SK-N-SH (cell line): ENCODE data around the gene CRB1. TPM values are rescaled to one million over a fixed set of nuclear protein-coding genes. Genes with fewer than 3 reads are reported as not detected.

ENCODE experiments used
- CTCF ChIA-PET: fragments of 300-600, 350-600 bp; formaldehyde crosslinking; extraction: SDS; loops from one replicate; lab custom pipeline; 2021; lab: Yijun Ruan, JAX
- POLR2A ChIA-PET: fragments of 350-600 bp; sonication (Branson Sonifier 250); formaldehyde crosslinking; extraction: SDS; loops from one replicate; lab custom pipeline; 2020; ENCODE audit warnings: antibody characterized with exemption, inconsistent platforms; lab: Yijun Ruan, JAX
- DNase-seq: peaks from one replicate; pipeline ENCODE4 v3.0.0; 2012
- H2AFZ ChIP-seq: fragments of 200-600 bp; sonication (generic); 2 replicates; pipeline ENCODE4 v1.8.1; 2016; ENCODE audit warnings: antibody characterized with exemption, mild to moderate bottlenecking, low read depth
- H3F3A ChIP-seq: fragments of 200-600 bp; sonication (generic); replicated peaks from 2 replicates; pipeline ENCODE3; 2016; ENCODE audit warnings: antibody characterized with exemption, mild to moderate bottlenecking; ENCODE audit not compliant: insufficient read depth
- H3K27ac ChIP-seq, 2 experiments: fragments of 200-500 bp in 1 of 2; fragments of 200-600 bp in 1 of 2; sonication (Bioruptor generic) in 1 of 2; sonication (generic), shearing (Covaris generic) in 1 of 2; 2 replicates each; pipeline versions ENCODE4 v1.5.1 to v1.6.1; 2014 to 2016; ENCODE audit warnings: low read depth in 2 of 2, inconsistent platforms in 1 of 2, low read length in 1 of 2, mild to moderate bottlenecking in 1 of 2, mixed read lengths in 1 of 2
- H3K27me3 ChIP-seq: fragments of 200-600 bp; sonication (generic), shearing (Covaris generic); 2 replicates; pipeline ENCODE4 v1.6.1; 2016; ENCODE audit warnings: mixed run types; ENCODE audit not compliant: insufficient read depth
- H3K36me3 ChIP-seq, 2 experiments: fragments of 200-500 bp in 1 of 2; fragments of 200-600 bp in 1 of 2; sonication (Bioruptor generic) in 1 of 2; sonication (generic) in 1 of 2; replicated peaks in 1 of 2; 2 replicates each; pipeline versions ENCODE3 to v1.5.1; 2014 to 2016; ENCODE audit warnings: low read length in 1 of 2, mild to moderate bottlenecking in 1 of 2; ENCODE audit not compliant: insufficient read depth in 2 of 2, control insufficient read depth in 1 of 2
- H3K4me1 ChIP-seq, 2 experiments: fragments of 200-500 bp in 1 of 2; fragments of 200-600 bp in 1 of 2; sonication (Bioruptor generic) in 1 of 2; sonication (generic), shearing (Covaris generic) in 1 of 2; 2 replicates each; pipeline versions ENCODE4 v1.5.1 to v1.6.1; 2014 to 2016; ENCODE audit warnings: low read depth in 1 of 2, low read length in 1 of 2, mixed run types in 1 of 2; ENCODE audit not compliant: insufficient read depth in 2 of 2, control insufficient read depth in 1 of 2
- H3K4me2 ChIP-seq: fragments of 200-600 bp; sonication (generic), shearing (Covaris generic); 2 replicates; pipeline ENCODE4 v1.6.1; 2017; ENCODE audit warnings: mixed run types
- H3K4me3 ChIP-seq, 2 experiments: fragments of 200-500 bp in 1 of 2; fragments of 200-600 bp in 1 of 2; sonication (Bioruptor generic) in 1 of 2; sonication (generic), shearing (Covaris generic) in 1 of 2; 2 replicates each; pipeline versions ENCODE4 v1.5.1 to v1.8.1; 2014 to 2016; ENCODE audit warnings: low read depth in 2 of 2, inconsistent platforms in 1 of 2, low read length in 1 of 2, mild to moderate bottlenecking in 1 of 2, mixed read lengths in 1 of 2, moderate library complexity in 1 of 2
- H3K79me2 ChIP-seq: fragments of 200-600 bp; sonication (generic); 2 replicates; pipeline ENCODE4 v1.8.1; 2017; ENCODE audit warnings: mild to moderate bottlenecking; ENCODE audit not compliant: insufficient read depth
- H3K9ac ChIP-seq: fragments of 200-600 bp; sonication (generic); 2 replicates; pipeline ENCODE4 v1.6.1; 2017; ENCODE audit warnings: mixed run types
- H3K9me2 ChIP-seq: fragments of 200-600 bp; sonication (generic); 2 replicates; pipeline ENCODE4 v1.6.1; 2017; ENCODE audit warnings: mixed run types
- H3K9me3 ChIP-seq: fragments of 200-600 bp; sonication (generic); 2 replicates; pipeline ENCODE4 v1.6.1; 2017; ENCODE audit warnings: mixed run types, mild to moderate bottlenecking, moderate library complexity
- H4K20me1 ChIP-seq: fragments of 200-600 bp; sonication (generic); 2 replicates; pipeline ENCODE4 v1.6.1; 2017; ENCODE audit warnings: mild to moderate bottlenecking, mixed run types; ENCODE audit not compliant: insufficient read depth
- CHD2 ChIP-seq: fragments of 150-350 bp; IDR thresholded peaks from 2 replicates; pipeline ENCODE4 v1.6.1; 2018; ENCODE audit warnings: low read length; ENCODE audit not compliant: partially characterized antibody
- EP300 ChIP-seq, 2 experiments: IDR thresholded peaks; 2 replicates each; pipeline versions ENCODE4 v1.4.0 to v1.6.1; 2012; ENCODE audit warnings: borderline replicate concordance in 1 of 2, low read depth in 1 of 2, low read length in 1 of 2
- EZH2phosphoT487 ChIP-seq: fragments of 200-600 bp; sonication (generic); IDR thresholded peaks from 2 replicates; pipeline ENCODE4 v1.6.1; 2017; ENCODE audit warnings: low read depth, mixed run types, mild to moderate bottlenecking, antibody characterized with exemption, moderate library complexity, borderline replicate concordance
- MEF2A ChIP-seq: IDR thresholded peaks from 2 replicates; pipeline ENCODE4 v1.4.0; 2012; ENCODE audit warnings: low read depth, borderline replicate concordance
- NRF1 ChIP-seq: IDR thresholded peaks from 2 replicates; pipeline ENCODE4 v1.6.1; 2012; ENCODE audit warnings: low read depth, mild to moderate bottlenecking, low read length
- RCOR1 ChIP-seq: fragments of 150-350 bp; IDR thresholded peaks from 2 replicates; pipeline ENCODE4 v1.6.1; 2017; ENCODE audit warnings: antibody characterized with exemption, low read length
- RFX5 ChIP-seq: IDR thresholded peaks from 2 replicates; pipeline ENCODE4 v1.6.1; 2012; ENCODE audit warnings: mild to moderate bottlenecking, improper control_type of control experiment, low read length
- RXRA ChIP-seq: IDR thresholded peaks from 2 replicates; pipeline ENCODE4 v1.4.0; 2012; ENCODE audit warnings: low read depth, mild to moderate bottlenecking, borderline replicate concordance
- TAF1 ChIP-seq: IDR thresholded peaks from 2 replicates; pipeline ENCODE4 v1.6.1; 2012; ENCODE audit warnings: low read depth, mild to moderate bottlenecking, low read length, moderate library complexity, borderline replicate concordance
- TCF12 ChIP-seq: IDR thresholded peaks from 2 replicates; pipeline ENCODE4 v1.4.0; 2012
- TEAD4 ChIP-seq: IDR thresholded peaks from 2 replicates; pipeline ENCODE4 v1.4.0; 2012; ENCODE audit warnings: mild to moderate bottlenecking, borderline replicate concordance; ENCODE audit not compliant: insufficient read depth
- YY1 ChIP-seq: IDR thresholded peaks from 2 replicates; pipeline ENCODE4 v1.4.0; 2012; ENCODE audit warnings: low read depth, mild to moderate bottlenecking
- WGBS: methylation state at CpG from one replicate; pipeline ENCODE4 v1.1.6; 2017; ENCODE audit warnings: low lambda C conversion rate; 5-methylcytosine and 5-hydroxymethylcytosine counted together
- polyA plus RNA-seq, 3 experiments: library from polyadenylated mRNA; depleted of rRNA; stranded (reverse); fragments of >200 nt; gene quantifications; 2 replicates each; pipeline ENCODE4 v1.2.3, GENCODE V29; 2012
- TF ChIP-seq, protein P1 (sequence below): fragments of 150-350 bp; IDR thresholded peaks from 2 replicates; pipeline ENCODE4 v1.6.1; 2016; ENCODE audit warnings: mild to moderate bottlenecking, low read depth, low read length
- TF ChIP-seq, protein P2 (sequence below): fragments of 150-350 bp; IDR thresholded peaks from 2 replicates; pipeline ENCODE4 v1.6.1; 2017; ENCODE audit warnings: antibody characterized with exemption, low read length, low read depth, borderline replicate concordance
- TF ChIP-seq, protein P3 (sequence below): fragments of 200-600 bp; sonication (generic); IDR thresholded peaks from 2 replicates; pipeline ENCODE4 v1.6.1; 2017; ENCODE audit warnings: antibody characterized with exemption, mild to moderate bottlenecking, moderate library complexity
- TF ChIP-seq, protein P4 (sequence below): IDR thresholded peaks from 2 replicates; pipeline ENCODE4; 2012

The CRB1 gene
- polyA plus RNA-seq, 1 of the 3 experiments (the other 2 are of a cell fraction), result 0.13 TPM

DNA sequence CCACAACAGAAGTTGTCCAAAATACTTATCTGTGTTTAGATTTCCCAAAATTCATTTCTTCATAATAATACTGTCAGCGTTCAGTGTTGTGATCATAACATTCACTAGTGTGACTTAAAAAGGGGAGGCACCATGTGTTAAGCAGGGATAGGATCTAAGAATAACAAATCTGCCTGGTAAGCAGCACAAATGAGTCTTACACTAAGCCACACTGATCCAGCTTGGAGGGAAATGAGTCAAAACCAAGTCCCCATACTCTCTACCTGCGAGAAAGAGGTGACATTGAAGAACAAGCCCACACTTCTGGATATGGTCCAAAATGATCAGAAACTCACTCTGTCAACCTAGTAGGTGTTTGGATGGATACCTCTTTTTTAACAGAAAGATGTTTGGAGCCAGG lies 145.5 kb downstream of the CRB1 start (continued):
- TF ChIP-seq, protein P1, sequence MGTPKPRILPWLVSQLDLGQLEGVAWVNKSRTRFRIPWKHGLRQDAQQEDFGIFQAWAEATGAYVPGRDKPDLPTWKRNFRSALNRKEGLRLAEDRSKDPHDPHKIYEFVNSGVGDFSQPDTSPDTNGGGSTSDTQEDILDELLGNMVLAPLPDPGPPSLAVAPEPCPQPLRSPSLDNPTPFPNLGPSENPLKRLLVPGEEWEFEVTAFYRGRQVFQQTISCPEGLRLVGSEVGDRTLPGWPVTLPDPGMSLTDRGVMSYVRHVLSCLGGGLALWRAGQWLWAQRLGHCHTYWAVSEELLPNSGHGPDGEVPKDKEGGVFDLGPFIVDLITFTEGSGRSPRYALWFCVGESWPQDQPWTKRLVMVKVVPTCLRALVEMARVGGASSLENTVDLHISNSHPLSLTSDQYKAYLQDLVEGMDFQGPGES, result no peak

DNA sequence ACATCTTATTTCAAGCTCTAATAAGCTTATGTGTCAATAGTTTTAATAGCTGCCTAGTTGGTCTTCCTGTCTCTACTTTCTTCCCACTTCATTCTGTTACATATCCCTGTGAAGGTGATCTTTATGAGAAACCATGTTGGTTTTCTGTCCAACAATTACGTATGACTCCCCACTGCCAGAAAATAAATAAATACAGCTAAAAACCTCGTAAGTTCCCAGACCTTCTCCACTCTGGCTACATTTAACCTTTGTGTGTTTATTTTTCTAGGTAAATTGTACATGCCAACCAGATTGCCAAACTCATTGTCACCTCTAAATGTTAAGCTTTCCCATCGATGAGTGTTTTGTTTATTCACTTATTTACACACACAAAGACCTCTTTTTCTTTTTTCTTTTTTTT lies 147.2 kb downstream of the CRB1 start:
- H3K27ac ChIP-seq, result no peak overlapping the region
- no peak overlapping the region for H3K4me3 ChIP-seq
- no peaks in the 10 kb centered on the region for H3K9me2 ChIP-seq
- CTCF ChIA-PET, result no interaction called here
- no peaks in the 10 kb centered on the region for H3K9me3 ChIP-seq
- H3K36me3 ChIP-seq, result no peaks in the 10 kb centered on the region
- H3K9ac ChIP-seq, result no peak overlapping the region
- H3F3A ChIP-seq, result no peaks in the 10 kb centered on the region
- H3K4me2 ChIP-seq, result no peak overlapping the region
- no peak for DNase-seq
- H3K79me2 ChIP-seq, result no peaks in the 10 kb centered on the region
- POLR2A ChIA-PET, result no interaction called here
- H3K4me1 ChIP-seq, result no peaks in the 10 kb centered on the region
- H4K20me1 ChIP-seq, result no peaks in the 10 kb centered on the region
- H2AFZ ChIP-seq, result no peak overlapping the region
- H3K27me3 ChIP-seq, result no peaks in the 10 kb centered on the region
- 61% methylated on average over 3 of the region's 3 CpGs for WGBS
- TF ChIP-seq EZH2phosphoT487 (no peak), YY1 (no peak), TEAD4 (no peak), RCOR1 (no peak), CHD2 (no peak), EP300 (IDR thresholded peaks at IDR 0.05; ENCODE audit: borderline replicate concordance in 1 of 2, low read depth in 1 of 2, low read length in 1 of 2) (no peak), NRF1 (no peak), RXRA (no peak), TAF1 (no peak), RFX5 (no peak), MEF2A (no peak), TCF12 (no peak)
- TF ChIP-seq, protein P2, sequence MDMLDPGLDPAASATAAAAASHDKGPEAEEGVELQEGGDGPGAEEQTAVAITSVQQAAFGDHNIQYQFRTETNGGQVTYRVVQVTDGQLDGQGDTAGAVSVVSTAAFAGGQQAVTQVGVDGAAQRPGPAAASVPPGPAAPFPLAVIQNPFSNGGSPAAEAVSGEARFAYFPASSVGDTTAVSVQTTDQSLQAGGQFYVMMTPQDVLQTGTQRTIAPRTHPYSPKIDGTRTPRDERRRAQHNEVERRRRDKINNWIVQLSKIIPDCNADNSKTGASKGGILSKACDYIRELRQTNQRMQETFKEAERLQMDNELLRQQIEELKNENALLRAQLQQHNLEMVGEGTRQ, result no peak
- TF ChIP-seq, protein P3, sequence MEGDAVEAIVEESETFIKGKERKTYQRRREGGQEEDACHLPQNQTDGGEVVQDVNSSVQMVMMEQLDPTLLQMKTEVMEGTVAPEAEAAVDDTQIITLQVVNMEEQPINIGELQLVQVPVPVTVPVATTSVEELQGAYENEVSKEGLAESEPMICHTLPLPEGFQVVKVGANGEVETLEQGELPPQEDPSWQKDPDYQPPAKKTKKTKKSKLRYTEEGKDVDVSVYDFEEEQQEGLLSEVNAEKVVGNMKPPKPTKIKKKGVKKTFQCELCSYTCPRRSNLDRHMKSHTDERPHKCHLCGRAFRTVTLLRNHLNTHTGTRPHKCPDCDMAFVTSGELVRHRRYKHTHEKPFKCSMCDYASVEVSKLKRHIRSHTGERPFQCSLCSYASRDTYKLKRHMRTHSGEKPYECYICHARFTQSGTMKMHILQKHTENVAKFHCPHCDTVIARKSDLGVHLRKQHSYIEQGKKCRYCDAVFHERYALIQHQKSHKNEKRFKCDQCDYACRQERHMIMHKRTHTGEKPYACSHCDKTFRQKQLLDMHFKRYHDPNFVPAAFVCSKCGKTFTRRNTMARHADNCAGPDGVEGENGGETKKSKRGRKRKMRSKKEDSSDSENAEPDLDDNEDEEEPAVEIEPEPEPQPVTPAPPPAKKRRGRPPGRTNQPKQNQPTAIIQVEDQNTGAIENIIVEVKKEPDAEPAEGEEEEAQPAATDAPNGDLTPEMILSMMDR, result no peak
- TF ChIP-seq, protein P4, sequence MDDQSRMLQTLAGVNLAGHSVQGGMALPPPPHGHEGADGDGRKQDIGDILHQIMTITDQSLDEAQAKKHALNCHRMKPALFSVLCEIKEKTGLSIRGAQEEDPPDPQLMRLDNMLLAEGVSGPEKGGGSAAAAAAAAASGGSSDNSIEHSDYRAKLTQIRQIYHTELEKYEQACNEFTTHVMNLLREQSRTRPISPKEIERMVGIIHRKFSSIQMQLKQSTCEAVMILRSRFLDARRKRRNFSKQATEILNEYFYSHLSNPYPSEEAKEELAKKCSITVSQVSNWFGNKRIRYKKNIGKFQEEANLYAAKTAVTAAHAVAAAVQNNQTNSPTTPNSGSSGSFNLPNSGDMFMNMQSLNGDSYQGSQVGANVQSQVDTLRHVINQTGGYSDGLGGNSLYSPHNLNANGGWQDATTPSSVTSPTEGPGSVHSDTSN, result no peak
